Neural cell (in vitro differentiated cells): ENCODE results near the gene PRKCE. TPM values are rescaled to one million over a fixed set of nuclear protein-coding genes. Genes with fewer than 3 reads are reported as not detected.

Experiments used
- H2AFZ ChIP-seq: fragments of 200-600, 300-800 bp; sonication (generic), shearing (Covaris generic); 2 replicates; pipeline ENCODE4 v1.6.0; 2014; ENCODE audit warnings: low read depth, mild to moderate bottlenecking, antibody characterized with exemption, low read length, moderate library complexity
- H3F3A ChIP-seq: fragments of 200-600 bp; shearing (Covaris generic); 2 replicates; pipeline ENCODE4 v1.6.1; 2016; ENCODE audit warnings: mild to moderate bottlenecking, moderate library complexity, mixed read lengths, antibody characterized with exemption, low read length; ENCODE audit not compliant: insufficient read depth, poor library complexity, severe bottlenecking
- H3K27ac ChIP-seq: fragments of 200-600, 300-800 bp; sonication (generic), shearing (Covaris generic); 2 replicates; pipeline ENCODE4 v1.5.1; 2014; ENCODE audit warnings: mild to moderate bottlenecking, low read length, moderate library complexity
- H3K27me3 ChIP-seq: fragments of 300-800, 200-600 bp; sonication (generic), shearing (Covaris generic); 2 replicates; pipeline ENCODE4 v1.6.0; 2014; ENCODE audit warnings: mild to moderate bottlenecking, low read depth, low read length, moderate library complexity; ENCODE audit not compliant: insufficient read depth
- H3K36me3 ChIP-seq: fragments of 300-800, 200-600 bp; sonication (generic), shearing (Covaris generic); 2 replicates; pipeline ENCODE4 v1.5.1; 2014; ENCODE audit warnings: mild to moderate bottlenecking, antibody characterized with exemption, low read length, moderate library complexity; ENCODE audit not compliant: insufficient read depth
- H3K4me2 ChIP-seq: fragments of 300-800, 200-600 bp; sonication (generic), shearing (Covaris generic); 2 replicates; pipeline ENCODE4 v1.6.0; 2014; ENCODE audit warnings: mild to moderate bottlenecking, low read length
- H3K4me3 ChIP-seq: fragments of 300-800, 200-600 bp; sonication (generic), shearing (Covaris generic); 2 replicates; pipeline ENCODE4 v1.5.1; 2014; ENCODE audit warnings: mild to moderate bottlenecking, low read length, moderate library complexity
- H3K79me2 ChIP-seq: fragments of 200-600 bp; shearing (Covaris generic); replicated peaks from 2 replicates; pipeline ENCODE4 v1.6.0; 2014; ENCODE audit warnings: mild to moderate bottlenecking, low read length, moderate library complexity; ENCODE audit not compliant: insufficient read depth
- H3K9ac ChIP-seq: fragments of 300-800, 200-600 bp; sonication (generic), shearing (Covaris generic); 2 replicates; pipeline ENCODE4 v1.6.1; 2016; ENCODE audit warnings: mild to moderate bottlenecking, low read length, mixed read lengths
- H3K9me2 ChIP-seq: fragments of 200-600 bp; shearing (Covaris generic); 2 replicates; pipeline ENCODE4 v1.6.1; 2016; ENCODE audit warnings: mild to moderate bottlenecking, low read length, mixed read lengths; ENCODE audit not compliant: insufficient read depth
- H3K9me3 ChIP-seq: fragments of 200-600, 300-800 bp; sonication (generic), shearing (Covaris generic); 2 replicates; pipeline ENCODE4 v1.6.1; 2016; ENCODE audit warnings: mild to moderate bottlenecking, mixed run types, low read length, moderate library complexity, mixed read lengths
- H4K20me1 ChIP-seq: fragments of 200-600 bp; shearing (Covaris generic); 2 replicates; pipeline ENCODE4 v1.6.1; 2016; ENCODE audit warnings: mild to moderate bottlenecking, mixed run types; ENCODE audit not compliant: insufficient read depth
- CTCF ChIP-seq: fragments of 450-650 bp; IDR thresholded peaks from 2 replicates; pipeline ENCODE4 v1.5.1; 2014; ENCODE audit warnings: antibody characterized with exemption, mild to moderate bottlenecking, moderate library complexity; ENCODE audit not compliant: poor library complexity, severe bottlenecking
- EP300 ChIP-seq: fragments of 450-650 bp; conservative IDR thresholded peaks from 2 replicates; pipeline ENCODE4 v1.6.1; 2014; ENCODE audit warnings: antibody characterized with exemption, mild to moderate bottlenecking, moderate library complexity; ENCODE audit not compliant: poor library complexity, severe bottlenecking
- EZH2 ChIP-seq: fragments of 200-600, 300-800 bp; shearing (Covaris generic), sonication (generic); IDR thresholded peaks from 2 replicates; pipeline ENCODE4 v1.6.1; 2014; ENCODE audit warnings: antibody characterized with exemption, low read length, borderline replicate concordance, mild to moderate bottlenecking; ENCODE audit not compliant: insufficient read depth, poor library complexity, severe bottlenecking
- MXI1 ChIP-seq: fragments of 450-650 bp; conservative IDR thresholded peaks from 2 replicates; pipeline ENCODE4 v1.6.1; 2014; ENCODE audit warnings: antibody characterized with exemption, mild to moderate bottlenecking; ENCODE audit not compliant: poor library complexity, severe bottlenecking
- POLR2AphosphoS5 ChIP-seq: IDR thresholded peaks from 2 replicates; pipeline ENCODE4 v1.6.1; 2012
- RAD21 ChIP-seq: fragments of 450-650 bp; conservative IDR thresholded peaks from 2 replicates; pipeline ENCODE4 v1.6.1; 2014; ENCODE audit warnings: antibody characterized with exemption, mild to moderate bottlenecking, moderate library complexity
- REST ChIP-seq: IDR thresholded peaks from 2 replicates; pipeline ENCODE4 v1.6.1; 2012; ENCODE audit warnings: borderline replicate concordance
- SMC3 ChIP-seq: fragments of 450-650 bp; conservative IDR thresholded peaks from 2 replicates; pipeline ENCODE4 v1.6.1; 2014; ENCODE audit warnings: antibody characterized with exemption, mild to moderate bottlenecking, moderate library complexity; ENCODE audit not compliant: poor library complexity
- TAF1 ChIP-seq: IDR thresholded peaks from 2 replicates; pipeline ENCODE4 v1.6.1; 2012; ENCODE audit warnings: low read depth
- polyA plus RNA-seq: library from polyadenylated mRNA; depleted of rRNA; stranded (reverse); fragments of >200 nt; gene quantifications from 2 replicates; pipeline ENCODE4 v1.2.3, GENCODE V29; 2014

PRKCE gene
- polyA plus RNA-seq, 1 donor from 2014 or later = 5.4 TPM

GRCh38 chr2:46125798-46126197 is 474.3 kb downstream of the PRKCE start:
- H3K27ac ChIP-seq = no peak overlapping the region
- no peaks in the 10 kb centered on the region for H3K9me2 ChIP-seq
- H3K9me3 ChIP-seq = no peaks in the 10 kb centered on the region
- H3K27me3 ChIP-seq = no peaks in the 10 kb centered on the region
- no peak overlapping the region for H3K4me3 ChIP-seq
- H2AFZ ChIP-seq = no peak overlapping the region
- no peaks in the 10 kb centered on the region for H4K20me1 ChIP-seq
- H3K4me2 ChIP-seq = no peak overlapping the region
- H3K79me2 ChIP-seq = no peaks in the 10 kb centered on the region
- H3F3A ChIP-seq = no peaks in the 10 kb centered on the region
- H3K36me3 ChIP-seq = no peaks in the 10 kb centered on the region
- no peak overlapping the region for H3K9ac ChIP-seq
- TF ChIP-seq RAD21 (no peak), CTCF (no peak), MXI1 (no peak), POLR2AphosphoS5 (no peak), EP300 (no peak), EZH2 (no peak), REST (no peak), SMC3 (no peak), TAF1 (no peak)

GRCh38 chr2:46126571-46126970 is 475.1 kb downstream of the PRKCE start:
- no peaks in the 10 kb centered on the region for H4K20me1 ChIP-seq
- H3K4me2 ChIP-seq = no peak overlapping the region
- H3K4me3 ChIP-seq = no peak overlapping the region
- TF ChIP-seq REST (no peak), EZH2 (no peak), SMC3 (no peak), CTCF (no peak), RAD21 (no peak), EP300 (no peak), MXI1 (no peak), POLR2AphosphoS5 (no peak), TAF1 (no peak)
- no peak overlapping the region for H3K27ac ChIP-seq
- H3K9me3 ChIP-seq = no peaks in the 10 kb centered on the region
- no peaks in the 10 kb centered on the region for H3K27me3 ChIP-seq
- no peaks in the 10 kb centered on the region for H3F3A ChIP-seq
- H3K9me2 ChIP-seq = no peaks in the 10 kb centered on the region
- H2AFZ ChIP-seq = no peak overlapping the region
- H3K9ac ChIP-seq = no peak overlapping the region
- H3K79me2 ChIP-seq = no peaks in the 10 kb centered on the region
- H3K36me3 ChIP-seq = no peaks in the 10 kb centered on the region
